T-helper 1 cell (primary cell): ENCODE measurements around the gene LGALS13.
"Not testable (repeated sequence)": the region's sequence is repeated elsewhere in the genome, so short reads cannot be mapped to it uniquely, and the experiment has no call there.

Experiments used
- DNase-seq, 5 donors: peaks; one replicate each; pipeline ENCODE4 v3.0.0-alpha.2; 2012 to 2020

The LGALS13 gene

GRCh38 chr19:39623946-39624345, 21.6 kb downstream of the LGALS13 start:
- DNase-seq, result no peak

DNA sequence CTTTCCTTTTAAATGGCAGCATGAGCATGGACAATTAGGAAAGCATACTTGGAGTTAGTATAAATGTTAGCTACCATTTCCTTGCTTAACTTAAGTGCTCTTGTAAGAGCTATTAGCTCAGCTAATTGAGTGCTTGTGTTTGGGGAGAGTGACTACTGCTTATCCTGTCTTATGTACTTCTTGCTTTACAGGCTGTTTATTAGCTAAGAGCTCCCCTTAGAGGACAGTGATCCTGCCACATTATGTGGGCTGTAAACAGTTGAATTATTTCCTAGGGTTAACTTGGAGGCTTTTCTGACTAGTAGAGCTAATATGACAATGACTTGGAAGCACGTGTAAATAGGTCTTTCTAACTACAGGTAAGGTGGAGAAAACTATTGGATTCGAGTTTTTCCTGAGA, 25.3 kb downstream of the LGALS13 start:
- DNase-seq, result not testable (repeated sequence)

DNA sequence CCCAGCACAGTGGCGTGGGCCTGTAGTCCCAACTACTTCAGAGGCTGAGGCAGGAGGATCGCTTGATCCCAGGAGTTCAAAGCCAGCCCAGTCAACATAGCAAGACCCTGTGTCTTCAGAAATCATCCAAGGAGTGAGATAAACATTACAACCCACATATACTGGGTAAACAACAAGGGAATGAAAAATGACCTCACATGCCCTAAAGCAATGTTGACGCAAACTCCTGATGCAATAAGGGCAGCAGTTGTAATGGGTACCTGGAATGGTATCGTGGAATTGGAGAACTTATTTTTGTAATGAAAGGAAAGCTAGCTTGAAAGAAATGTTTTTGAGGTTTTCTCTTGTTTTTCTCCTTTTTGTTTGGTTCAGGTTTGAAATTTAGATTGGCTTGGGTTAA, 28.9 kb downstream of the LGALS13 start:
- no peak for DNase-seq

DNA sequence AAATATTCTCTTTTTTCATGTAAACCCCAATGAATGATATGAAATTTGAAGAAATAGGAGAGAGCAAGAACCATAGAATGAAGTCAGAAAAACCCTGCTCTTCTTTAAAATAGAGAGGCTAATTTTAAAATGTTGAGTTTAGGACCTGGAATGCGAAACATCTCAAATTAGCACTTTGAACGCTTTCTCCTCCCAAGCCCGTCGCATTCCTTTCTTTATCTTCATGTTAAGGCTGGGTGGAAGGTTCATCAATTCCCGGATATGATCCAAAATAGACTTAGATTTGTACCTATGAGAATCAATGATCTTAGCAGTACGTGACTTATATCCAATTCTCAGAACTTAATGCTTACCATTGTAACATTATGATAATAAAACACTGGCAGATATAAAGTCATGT, 29.3 kb downstream of the LGALS13 start:
- no peak for DNase-seq

GRCh38 chr19:39637891-39638290, 35.6 kb downstream of the LGALS13 start:
- DNase-seq, result no peak

DNA sequence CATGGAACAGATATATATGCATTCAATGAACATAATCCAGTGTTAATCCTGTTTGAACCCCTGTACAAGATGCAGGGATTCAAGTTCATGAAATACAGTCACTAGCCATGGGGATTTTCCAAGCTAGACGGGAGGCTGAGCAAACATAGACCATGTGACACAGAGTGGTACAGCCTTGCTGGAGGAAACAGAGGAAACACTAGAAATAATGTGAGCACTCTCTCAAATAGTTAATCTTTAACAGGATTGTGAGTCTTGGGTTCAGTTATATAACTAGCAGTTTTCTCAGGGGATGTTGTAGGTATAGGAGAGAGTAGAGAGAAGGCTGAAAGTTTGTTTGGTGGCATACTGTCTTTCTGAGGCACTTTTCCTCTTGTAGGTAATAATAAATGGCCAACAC, 39.4 kb downstream of the LGALS13 start:
- DNase-seq, result no peak

DNA sequence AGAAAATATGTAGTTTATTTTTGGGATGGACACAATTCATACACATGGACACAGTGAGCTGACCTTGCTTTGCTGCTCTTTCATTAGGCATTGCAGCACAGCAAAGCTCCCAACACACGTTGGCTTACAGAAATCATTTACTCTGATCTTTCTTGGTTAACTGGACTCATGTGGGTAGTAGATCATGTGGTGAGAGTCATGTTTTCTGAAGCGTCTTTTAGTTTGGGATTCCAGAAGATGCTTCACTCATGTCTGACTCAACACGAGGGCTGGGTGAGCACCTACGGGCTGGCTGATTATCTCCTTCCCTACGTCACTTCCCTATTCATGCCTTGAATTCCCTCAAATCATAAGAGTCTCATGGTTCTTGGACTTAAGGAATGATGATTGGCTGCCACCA, 41.3 kb downstream of the LGALS13 start:
- no peak for DNase-seq

DNA sequence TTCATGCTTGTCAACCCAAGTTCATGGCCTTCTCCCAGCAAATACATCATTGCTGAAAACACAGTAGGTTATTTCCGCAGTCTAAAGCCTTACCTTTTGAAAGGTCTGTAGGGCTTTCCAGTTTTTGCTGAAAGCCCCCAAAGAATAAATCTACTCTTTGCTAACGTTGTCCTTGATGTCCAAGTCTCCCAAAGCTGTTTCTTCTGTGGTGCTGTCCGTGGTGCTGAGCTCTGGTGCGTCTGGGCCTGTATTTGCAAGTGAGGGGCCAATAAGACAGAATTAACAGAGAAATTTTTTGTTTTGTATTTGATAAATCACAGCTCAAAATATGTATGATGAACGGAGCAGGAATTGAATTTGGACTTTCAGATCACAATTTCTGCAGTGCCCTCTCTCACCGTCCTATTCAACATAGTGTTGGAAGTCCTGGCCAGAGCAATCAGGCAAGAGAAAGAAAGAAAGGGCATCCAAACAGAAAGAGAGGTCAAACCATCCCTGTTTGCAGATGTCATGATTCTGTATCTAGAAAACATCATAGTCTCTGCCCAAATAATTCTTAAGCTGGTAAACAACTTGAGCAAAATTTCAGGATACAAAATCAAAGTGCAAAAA, 43.6 kb downstream of the LGALS13 start:
- no peak for DNase-seq

GRCh38 chr19:39647918-39648317, 45.6 kb downstream of the LGALS13 start:
- DNase-seq, result no peak

DNA sequence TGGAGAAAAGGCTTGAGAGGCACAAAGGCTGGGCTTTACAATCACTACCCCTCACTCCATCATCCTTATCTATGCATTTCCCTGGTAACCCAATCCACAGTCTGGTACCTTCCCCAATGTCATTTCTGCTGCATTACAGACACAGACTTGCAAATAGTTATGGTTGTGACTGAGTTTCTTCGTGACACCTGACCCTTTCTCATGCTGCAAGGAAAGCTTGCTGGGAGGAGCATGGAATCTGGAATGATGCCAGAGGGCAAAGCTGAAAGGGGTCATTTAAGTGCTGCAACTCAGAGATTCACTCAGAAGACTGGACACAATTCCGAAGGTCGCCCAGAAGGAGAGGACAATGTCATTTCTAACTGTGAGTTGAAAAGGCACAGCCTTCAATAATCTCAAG, 53.3 kb downstream of the LGALS13 start, which contains the start of gene LGALS16:
LGALS16 (plus strand) TSS at position 301 of the 400 bp plus-strand sequence; CDS start at position 350, 49 bp downstream.
- DNase-seq, result no peak
